GM21360 (cell line): Measurements from ENCODE around the gene OR52M1.
A peak's percentile ranks its signal among the peaks of the same experiment; 100 is the strongest.
"Not testable (repeated sequence)": the region's sequence is repeated elsewhere in the genome, so short reads cannot be mapped to it uniquely, and the experiment has no call there.

ENCODE experiments used
- ATAC-seq: cut with Tn5 transposase; IDR thresholded peaks from one replicate; pipeline ENCODE4 v1.9.1; 2021; ENCODE audit warnings: mild to moderate bottlenecking, moderate library complexity; ENCODE audit not compliant: unreplicated experiment

OR52M1 gene, protein sequence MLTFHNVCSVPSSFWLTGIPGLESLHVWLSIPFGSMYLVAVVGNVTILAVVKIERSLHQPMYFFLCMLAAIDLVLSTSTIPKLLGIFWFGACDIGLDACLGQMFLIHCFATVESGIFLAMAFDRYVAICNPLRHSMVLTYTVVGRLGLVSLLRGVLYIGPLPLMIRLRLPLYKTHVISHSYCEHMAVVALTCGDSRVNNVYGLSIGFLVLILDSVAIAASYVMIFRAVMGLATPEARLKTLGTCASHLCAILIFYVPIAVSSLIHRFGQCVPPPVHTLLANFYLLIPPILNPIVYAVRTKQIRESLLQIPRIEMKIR

DNA sequence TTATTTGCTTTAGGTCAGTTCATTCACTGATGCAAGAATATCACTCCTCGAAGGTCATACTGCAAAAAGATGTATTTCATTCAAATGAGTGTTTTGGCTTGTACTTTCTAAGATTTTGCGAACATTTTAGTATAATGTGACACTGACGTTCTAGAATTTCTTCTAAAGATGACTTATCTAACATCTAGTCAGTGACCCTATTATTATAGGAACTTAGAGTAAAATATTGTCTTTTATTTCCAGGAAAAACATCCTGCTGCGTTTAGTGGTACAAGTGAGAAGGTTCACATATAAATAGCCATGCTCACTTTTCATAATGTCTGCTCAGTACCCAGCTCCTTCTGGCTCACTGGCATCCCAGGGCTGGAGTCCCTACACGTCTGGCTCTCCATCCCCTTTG lies at the start of gene OR52M1:
Gene OR52M1 (plus strand): TSS at position 301 of the 400 bp plus-strand sequence. CDS start 0 bp downstream, at position 301.
- ATAC-seq, result no peak

DNA sequence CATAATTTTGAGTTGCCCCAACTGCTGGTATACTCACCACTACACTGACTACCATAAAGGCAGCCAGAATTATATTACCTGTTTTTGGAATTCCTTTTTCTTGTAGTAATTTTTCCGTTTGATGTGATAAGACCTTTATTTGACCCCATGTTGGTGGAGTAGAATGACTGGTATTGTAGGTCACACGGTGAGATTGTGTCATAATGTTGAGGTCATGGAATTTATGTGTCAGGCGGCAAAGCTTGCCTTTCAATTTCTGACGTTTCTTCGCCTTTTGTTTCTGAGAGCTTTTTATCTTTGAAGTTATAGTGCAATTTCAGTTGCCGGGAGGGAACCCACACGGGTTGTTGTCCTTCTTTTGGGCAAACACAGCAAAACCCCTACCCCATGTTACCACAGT lies 49.5 kb upstream of the OR52M1 start:
- no peak for ATAC-seq

DNA sequence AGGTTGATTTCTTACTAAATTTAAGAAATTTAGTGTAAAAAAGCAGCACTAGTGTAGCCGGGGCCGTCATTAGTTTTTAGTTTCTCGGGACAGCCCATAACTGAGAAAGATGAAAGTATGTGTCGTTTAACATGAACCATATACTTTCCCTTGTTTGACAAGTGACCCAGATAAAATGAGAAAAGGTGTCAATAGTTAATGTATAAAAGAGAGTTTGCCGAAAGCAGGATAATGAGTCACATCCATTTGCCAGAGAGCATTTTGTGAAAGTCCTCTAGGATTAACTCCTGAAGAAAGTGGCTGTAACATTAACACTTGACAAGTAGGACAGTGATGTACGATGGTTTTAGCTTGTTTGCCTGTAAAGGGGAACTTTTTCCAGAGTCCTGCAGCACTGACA lies 49.0 kb upstream of the OR52M1 start:
- ATAC-seq, result no peak

DNA sequence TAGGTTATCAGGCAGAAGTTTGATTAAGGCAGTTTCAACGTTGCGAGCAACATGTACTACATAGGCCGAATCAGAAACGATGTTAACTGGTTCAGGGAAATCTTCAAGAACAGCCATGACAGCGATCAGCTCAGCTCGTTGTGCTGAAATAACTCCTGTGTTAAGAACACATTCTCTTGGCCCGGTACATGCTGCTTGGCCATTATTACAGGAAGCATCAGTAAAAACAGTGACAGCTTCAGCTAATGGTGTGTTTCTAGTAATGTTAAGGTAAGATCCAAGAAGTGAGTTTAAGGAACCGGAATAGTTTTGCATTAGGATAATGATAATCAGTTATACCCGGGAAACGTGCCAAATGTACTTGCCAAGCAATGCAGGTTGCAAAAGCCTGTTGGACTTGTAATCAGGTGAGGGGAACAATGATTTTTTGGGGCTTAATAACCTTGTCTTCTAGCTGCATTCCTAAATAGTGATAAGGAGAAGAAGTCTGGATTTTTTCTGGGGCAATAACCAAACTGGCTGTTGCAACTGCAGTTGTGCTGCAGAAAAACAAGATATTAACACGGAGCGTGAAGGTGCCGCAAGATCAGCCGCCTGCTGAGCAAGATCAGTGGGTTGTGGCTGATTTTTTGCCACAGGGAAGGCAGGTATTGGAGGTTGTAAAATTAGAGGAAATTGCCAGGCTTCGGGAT lies 48.3 kb upstream of the OR52M1 start:
- no peak for ATAC-seq

DNA sequence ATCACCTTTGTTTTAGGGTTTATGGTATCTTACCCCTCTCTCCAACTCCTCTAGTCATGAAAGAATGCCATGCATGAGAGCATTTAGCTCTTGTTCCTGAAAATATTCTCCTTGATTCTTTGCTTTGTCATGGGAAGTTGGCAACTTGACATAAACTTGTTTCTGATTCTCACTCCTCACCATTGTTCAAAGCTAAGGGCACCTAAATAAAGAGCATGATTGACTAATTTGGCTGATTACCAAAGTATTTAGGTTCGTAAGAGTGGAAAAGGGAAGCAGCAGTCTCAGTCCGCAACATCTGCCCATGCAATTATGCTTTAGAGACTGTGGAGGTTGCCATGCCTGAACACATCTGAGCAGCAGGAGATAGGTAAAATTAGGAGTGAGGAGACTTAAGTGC lies 36.1 kb upstream of the OR52M1 start:
- no peak for ATAC-seq

DNA sequence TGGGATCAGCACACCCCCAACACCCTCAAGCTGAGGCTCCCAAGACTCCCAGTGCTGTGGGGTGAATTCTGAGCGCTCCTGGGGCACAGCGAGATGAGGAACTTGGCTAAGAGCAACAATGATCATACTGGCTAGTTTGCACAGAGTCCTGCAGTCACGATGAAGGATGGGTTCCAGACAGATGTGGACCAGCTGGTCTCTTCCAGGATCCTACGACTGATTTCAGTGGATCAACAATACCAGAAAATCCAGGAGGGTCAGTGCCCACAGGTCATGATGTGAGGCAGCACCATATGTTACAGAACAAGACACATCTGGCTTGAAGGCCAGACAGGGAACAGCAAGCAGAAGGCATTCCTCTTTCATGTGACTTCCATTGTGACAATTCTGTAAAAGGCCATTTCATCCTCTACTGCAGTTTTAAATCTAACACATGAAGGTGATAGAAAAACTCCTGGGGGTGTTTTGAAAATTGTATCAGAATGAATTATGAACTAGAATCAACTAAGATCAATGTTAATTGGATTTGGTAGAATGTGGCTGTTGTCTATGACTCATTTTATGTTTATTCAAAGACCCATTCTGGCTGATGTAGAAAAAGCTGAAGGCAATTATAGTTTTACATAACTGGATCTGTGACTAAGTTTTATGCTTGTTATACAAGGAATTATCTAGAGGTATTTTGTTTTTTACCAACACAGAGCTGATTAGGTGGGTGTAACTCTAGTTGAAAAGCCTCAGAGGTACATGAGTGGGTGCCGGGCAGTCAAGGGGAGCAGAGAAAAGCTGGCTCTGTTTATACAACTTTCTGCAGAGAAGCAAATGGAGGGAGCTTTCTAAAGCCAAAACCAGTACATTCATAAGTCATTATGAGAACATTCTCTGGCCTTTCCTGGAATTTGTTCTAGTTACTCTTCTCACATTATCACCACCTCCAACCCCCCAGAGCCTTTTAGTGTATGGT lies 33.4 kb upstream of the OR52M1 start:
- ATAC-seq, result no peak

DNA sequence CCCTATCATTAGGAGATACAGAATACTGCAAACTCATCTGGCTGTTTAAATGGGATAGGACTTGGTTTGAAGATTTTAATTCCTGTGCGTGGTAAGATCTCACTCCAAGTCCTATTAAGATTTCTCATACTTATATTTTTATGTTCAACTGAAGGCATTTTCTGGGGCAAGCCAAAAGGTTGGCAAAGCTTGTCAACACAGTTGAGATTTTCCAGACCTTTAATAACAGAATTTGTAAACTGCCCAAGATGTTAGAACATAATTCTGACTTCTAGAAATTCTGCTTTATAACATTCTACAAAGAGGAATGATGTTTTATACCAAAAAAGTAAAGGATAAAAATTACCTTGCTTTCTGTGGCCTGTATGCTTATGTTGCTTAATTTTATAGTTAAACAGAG lies 30.8 kb upstream of the OR52M1 start:
- ATAC-seq, result no peak

DNA sequence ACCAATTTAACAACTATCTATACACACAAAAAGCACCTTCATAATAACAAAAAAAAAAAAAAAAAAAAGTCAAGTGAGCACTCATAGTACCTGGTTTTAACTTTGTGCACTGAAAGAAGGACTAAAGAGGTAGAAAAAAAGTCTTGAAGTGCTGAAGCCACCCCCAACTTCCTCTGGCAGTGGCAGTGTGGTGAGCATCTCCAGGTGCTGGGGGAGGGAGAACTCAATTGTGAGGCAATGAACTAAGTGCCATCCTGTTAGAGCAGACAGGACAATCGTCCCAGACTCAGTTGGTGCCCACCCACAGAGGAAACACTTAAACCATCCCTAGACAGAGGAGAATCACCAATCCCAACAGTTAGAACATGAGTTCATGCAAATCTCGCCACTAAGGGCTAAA lies 22.7 kb upstream of the OR52M1 start:
- no peak for ATAC-seq

DNA sequence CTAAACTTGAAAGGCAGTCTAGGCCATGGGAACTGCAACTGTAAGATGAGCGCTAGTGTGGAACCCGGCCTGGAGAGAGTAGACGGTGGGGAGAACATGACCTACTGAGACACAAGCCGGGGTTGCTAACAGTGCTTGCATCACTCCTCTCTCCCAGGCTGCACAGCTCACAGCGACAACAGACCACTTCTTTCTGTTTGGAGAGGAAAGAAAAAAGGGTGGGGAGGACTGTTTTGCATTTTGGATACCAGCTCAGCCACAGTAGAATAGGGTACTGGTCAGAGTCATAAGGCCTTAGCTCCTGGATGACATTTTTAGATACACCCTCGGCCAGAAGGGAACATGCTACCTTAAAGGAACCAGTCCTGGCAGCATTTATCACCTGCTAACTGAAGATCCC lies 22.2 kb upstream of the OR52M1 start:
- ATAC-seq, result no peak

DNA sequence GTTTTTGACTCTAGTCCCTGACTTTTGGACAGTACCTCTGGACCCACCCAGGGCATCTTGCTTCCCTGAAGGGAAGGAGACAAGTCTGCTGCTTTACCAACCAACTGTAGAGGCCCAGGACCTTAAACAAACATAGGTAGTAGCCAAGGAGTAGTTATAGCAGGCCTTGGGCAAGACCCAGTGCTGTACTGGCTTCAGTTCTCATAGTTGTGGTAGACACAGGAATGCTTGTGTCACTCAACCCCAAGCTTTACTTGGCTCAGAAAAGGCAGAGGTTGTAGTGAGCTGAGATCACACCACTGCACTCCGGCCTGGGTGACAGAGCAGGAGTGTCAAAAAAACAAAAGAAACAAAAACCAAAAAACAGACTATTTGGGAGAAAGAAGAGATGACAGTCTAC lies 21.3 kb upstream of the OR52M1 start:
- ATAC-seq, result no peak

DNA sequence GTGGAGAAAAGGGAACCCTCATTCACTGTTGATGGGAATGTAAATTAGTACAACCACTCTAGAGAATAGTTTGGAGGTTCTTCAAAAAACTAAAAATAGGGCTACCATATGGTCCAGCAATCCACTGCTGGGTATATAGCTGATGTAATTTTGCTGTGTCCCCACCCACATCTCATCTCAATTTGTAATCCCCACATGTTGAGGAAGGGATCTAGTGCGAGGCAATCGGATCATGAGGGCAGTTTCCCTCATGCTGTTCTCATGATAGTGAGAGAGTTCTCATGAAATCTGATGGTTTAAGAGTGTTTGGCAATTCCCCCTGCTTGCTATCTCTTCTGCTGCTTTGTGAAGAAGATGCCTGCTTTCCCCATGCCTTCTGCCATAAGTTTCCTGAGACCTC lies 17.1 kb upstream of the OR52M1 start:
- no peak for ATAC-seq

DNA sequence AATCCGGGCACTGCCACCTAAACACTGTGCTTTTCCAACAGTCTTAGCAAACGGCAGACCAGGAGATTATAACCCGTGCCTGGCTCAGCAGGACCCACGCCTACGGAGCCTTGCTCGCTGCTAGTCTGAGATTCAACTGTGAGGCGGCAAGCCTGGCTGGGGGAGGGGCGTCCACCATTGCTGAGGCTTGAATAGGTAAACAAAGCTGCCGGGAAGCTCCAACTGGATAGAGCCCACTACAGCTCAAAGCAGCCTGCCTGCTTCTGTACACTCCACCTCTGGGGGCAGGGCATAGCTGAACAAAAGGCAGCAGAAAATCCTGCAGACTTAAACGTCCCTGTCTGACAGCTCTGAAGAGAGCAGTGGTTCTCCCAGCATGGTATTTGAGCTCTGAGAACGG lies 13.3 kb upstream of the OR52M1 start:
- ATAC-seq, result not testable (repeated sequence)

DNA sequence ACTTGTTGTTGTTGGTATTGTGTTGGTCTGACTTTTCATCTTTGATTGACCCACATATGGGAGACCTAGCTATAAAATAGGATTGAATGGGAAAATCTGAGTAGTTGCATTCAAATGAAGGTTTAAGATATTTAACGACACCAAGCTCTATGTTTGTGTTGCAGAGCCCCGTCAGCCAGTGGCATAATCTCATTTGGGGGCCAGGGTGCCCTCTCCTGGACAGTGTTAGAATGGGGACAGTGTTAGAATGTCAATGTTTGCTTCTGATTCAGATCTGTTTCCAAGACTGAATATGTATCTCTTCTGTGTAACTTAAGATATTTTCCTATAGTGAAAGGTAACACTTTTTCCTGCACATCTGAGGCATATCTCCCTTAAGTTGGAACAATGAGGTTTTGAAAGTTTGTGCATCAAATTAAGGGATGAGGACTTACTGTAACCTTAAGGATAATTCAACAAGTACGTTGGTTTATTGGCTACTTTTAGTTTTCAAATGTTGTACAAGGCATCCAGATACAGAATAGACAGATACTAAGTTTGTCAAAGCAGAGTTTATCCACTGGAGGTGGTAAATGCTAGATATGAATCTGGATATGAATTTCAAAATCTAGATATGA lies 5.3 kb upstream of the OR52M1 start:
- peak; percentile 76 for ATAC-seq

DNA sequence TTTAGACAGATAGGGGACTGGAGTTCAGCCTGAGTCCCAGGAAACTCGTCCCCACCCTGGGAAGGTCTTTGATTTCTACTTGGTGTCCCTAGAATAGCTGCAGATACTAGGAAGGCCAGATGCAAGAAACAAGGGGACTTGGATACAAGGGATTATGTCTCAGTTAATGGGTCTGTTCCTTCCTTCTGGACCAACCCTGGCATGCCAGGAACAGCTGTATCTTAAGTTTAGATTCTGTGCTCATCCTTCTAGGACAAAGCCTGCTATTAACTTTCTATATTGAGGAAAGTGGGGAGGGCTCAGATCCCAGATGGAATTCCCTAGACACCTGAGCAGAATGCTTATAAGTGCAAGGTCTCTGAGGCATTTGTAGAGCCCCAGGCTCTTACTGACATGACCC lies 3.9 kb upstream of the OR52M1 start:
- no peak for ATAC-seq

DNA sequence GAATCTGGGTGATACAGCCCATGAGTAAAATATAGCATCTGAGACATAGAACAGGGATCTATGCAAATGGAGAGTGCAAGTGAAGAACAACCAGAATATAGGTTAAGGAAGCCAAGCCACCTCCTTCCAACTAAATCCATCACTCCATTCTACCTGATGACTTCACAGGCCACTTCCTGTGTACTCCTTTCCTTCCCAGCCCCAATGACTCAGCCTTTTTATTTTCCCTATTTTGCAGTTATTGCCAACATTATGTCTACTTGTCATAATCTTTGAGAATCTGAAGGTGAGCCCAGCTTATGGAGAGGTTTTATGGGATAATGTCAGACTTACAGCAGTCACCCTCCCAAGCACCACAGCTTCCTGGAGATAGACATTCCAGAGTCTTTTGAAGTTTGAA lies 1.4 kb upstream of the OR52M1 start:
- ATAC-seq, result no peak

DNA sequence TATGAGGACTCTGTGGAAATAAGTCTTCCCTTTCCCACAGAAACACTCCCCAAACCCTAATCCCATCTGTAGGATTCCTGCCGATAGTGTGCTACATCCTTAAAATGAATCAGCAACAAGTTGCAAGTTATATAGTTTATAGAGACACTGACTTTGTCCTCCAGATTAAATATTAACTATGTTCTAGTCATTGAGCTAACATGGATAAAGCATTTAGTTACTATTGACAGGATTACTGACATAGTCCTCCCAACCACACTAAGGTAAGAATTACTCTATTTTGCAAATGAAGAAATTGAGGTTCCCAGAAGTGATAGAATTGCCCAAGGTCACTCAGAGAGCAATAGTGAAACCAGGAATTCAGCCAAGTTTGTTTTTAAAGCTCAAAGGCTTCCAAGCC lies 1.9 kb downstream of the OR52M1 start:
- ATAC-seq, result no peak

DNA sequence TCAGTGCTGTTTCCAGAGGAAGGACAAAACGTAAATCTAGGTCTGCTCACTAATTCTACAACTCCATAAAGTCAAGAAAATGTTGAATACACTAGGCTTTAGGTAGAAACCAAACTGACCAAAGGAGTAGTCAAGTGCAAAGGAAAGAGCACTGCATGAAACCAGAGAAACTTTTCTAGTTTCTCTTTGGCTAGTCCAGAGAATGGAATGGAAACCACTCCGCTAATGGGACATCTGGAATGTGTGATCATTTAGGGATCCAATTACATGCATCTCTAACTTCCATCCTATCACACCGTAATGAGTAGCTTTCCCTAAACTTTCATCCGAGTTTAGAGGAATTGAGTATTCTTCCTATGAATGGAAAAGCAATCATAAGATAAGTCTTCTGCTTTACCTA lies 2.4 kb downstream of the OR52M1 start:
- ATAC-seq, result no peak

DNA sequence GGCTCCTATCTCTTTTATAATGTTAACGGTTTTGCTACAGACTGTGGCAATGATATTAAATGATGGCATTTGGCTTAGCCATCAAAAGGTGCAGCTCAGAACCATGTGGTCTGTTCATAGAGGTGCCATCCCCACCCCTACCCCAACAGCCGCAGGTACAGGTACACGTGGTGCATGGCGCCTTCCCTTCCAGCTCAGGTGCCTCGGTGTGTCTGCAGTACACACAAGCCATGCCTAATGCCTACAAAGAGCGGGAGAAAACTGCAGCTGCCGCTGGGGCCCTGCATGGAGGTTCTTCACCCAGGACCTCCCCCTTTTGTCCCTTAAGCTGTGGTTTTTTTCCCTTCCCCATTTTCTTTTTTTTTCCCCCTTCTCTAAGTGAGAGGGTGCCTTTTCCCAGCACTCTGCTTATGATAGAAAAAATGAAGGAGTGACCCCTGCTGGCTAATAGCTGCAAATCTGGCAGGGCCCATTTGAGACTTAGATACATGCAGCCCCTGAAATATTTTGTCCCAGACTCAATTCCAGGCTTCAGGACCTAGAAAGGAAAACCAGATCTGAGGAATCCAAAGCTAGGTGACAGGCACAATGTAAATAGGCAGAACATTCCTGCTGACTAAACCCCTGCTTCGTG lies 6.5 kb downstream of the OR52M1 start:
- no peak for ATAC-seq

DNA sequence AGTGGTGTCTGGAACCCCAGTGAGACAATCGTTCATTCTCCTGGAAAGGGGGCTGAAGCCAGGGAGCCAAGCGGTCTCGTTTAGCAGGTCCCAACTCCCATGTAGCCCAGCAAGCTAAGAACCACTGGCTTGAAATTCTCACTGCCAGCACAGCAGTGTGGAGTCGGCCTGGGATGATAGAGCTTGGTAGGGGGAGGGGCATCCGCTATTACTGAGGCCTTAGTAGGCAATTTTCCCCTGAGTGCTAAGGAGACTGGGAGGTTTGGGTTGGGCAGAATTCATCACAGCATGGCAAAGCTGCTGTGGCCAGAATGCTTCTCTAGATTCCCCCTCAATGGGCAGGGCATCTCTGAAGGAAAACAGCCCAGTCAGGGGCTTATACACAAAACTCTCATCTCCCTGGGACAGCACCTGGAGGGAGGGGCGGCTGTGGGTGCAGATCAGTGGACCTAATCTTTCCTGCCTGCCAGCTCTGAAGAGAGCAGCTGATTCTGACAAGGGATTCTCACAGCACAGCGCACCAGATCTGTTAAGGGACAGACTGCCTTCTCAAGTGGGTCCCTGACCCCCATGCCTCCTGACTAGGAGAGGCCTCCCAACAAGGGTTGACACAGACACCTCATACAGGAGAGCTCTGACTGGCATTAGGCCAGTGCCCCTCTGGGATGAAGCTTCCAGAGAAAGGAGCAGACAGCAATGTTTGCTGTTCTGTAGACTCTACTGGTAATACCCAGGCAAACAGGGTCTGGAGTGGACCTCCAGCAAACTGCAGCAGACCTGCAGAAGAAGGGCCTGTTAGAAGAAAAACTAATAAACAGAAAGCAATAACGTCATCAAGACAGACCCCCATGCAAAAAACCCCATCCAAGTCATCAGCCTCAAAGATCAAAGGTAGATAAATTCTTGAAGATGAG lies 14.8 kb downstream of the OR52M1 start:
- ATAC-seq, result no peak

DNA sequence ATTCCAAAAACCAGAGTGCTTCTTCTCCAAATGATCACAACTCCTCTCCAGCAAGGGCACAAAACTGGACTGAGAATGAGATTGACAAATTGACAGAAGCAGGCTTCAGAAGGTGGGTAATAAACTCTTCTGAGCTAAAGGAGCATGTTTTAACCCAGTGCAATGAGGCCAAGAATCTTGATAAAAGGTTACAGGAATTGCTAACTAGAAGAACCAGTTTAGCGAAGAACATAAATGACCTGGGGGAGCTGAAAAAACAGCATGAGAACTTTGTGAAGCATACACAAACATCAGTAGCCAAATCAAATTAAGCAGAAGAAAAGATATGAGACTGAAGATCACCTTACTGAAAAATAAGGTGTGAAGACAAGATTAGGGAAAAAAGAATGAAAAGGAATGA lies 15.5 kb downstream of the OR52M1 start:
- no peak for ATAC-seq
